HG03520 (cell line): ENCODE measurements around the gene SUPT5H.

Experiments
- ATAC-seq: cut with Tn5 transposase; IDR thresholded peaks from one replicate; pipeline ENCODE4 v1.9.1; 2021; ENCODE audit warnings: mild to moderate bottlenecking, moderate library complexity; ENCODE audit not compliant: unreplicated experiment

The SUPT5H gene

GRCh38 chr19:39409208-39410016 lies 36.0 kb upstream of the SUPT5H start:
- ATAC-seq: no peak

GRCh38 chr19:39410017-39410830 lies 35.2 kb upstream of the SUPT5H start:
- ATAC-seq: peak; percentile 14

DNA sequence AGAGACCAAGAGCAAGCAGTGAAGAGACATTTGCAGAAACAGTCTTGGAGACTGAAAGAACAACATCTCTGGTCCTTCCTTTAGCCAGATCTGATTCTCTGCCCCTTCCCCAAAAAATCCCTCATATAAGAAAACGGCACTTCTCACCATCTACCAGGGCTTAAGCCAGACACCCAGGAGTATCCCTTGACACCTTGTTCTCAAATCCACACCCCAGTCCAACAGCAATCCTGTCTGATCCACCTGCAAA lies 34.6 kb upstream of the SUPT5H start:
- no peak for ATAC-seq

- ATAC-seq: no peak
Observed at GRCh38 chr19:39411081-39411831, 34.1 kb upstream of the SUPT5H start.

- ATAC-seq: peak; percentile 19
Observed at GRCh38 chr19:39411832-39412099, 33.6 kb upstream of the SUPT5H start.

GRCh38 chr19:39412100-39412866 lies 33.1 kb upstream of the SUPT5H start, which contains the start of gene PLEKHG2:
TSS of gene PLEKHG2 (plus strand) at chr19:39412669. CDS start at chr19:39414087, 1,418 bp downstream.
- peak; percentile 51 for ATAC-seq

DNA sequence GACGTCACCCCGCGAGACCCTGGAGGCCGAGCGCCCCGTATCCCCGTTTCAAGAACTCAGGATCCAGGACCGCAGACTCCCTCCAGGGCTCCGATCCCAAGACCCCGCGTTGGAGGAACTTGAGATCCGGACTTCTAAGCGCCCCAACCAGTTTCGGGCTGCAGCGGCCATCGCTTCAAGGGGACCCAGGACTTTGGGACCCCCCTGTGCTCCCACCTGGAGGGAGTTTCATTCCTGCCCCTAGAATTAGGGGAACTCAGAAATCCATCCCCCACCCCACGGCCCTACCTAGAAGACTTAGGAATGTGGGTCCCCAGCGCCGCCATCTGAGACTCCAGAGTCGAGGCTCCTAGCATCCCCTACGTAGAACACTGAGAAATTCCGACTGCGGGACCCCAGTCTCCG lies 32.5 kb upstream of the SUPT5H start:
- ATAC-seq: no peak

- no peak for ATAC-seq
Observed at GRCh38 chr19:39413272-39413910, 32.0 kb upstream of the SUPT5H start.

DNA sequence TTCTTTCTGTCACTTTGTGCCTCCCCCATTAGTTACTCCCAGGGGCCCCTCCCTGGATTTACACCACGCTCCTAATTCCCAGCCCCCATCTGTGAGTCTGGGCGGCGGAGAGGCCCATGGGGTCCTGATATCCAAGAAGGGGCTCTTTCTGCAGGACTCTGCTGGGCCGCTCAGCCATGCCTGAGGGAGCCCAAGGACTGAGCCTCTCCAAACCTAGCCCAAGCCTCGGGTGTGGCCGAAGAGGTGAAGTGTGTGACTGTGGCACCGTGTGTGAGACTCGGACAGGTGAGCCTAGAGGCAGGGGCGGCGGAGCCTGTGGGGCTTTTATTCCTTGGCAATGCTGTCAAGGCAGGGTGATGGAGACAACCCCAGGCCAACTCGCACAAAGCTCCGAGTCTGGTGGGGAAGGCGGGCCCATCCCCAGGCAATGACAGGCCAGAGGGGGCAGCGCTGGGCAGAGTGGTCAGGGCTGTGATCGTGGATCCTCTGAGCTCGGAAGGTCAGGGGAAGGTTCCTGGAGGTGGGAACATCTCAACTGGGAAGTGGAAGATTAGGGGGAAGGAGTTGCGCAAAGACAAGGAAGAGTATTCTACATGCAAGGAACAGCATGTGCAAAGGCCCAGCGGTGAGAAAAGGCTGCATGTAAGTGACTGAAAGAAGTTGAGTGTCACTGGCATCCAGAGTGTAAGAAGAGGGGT lies 31.3 kb upstream of the SUPT5H start:
- no peak for ATAC-seq

GRCh38 chr19:39415111-39416046 lies 30.0 kb upstream of the SUPT5H start:
- no peak for ATAC-seq

DNA sequence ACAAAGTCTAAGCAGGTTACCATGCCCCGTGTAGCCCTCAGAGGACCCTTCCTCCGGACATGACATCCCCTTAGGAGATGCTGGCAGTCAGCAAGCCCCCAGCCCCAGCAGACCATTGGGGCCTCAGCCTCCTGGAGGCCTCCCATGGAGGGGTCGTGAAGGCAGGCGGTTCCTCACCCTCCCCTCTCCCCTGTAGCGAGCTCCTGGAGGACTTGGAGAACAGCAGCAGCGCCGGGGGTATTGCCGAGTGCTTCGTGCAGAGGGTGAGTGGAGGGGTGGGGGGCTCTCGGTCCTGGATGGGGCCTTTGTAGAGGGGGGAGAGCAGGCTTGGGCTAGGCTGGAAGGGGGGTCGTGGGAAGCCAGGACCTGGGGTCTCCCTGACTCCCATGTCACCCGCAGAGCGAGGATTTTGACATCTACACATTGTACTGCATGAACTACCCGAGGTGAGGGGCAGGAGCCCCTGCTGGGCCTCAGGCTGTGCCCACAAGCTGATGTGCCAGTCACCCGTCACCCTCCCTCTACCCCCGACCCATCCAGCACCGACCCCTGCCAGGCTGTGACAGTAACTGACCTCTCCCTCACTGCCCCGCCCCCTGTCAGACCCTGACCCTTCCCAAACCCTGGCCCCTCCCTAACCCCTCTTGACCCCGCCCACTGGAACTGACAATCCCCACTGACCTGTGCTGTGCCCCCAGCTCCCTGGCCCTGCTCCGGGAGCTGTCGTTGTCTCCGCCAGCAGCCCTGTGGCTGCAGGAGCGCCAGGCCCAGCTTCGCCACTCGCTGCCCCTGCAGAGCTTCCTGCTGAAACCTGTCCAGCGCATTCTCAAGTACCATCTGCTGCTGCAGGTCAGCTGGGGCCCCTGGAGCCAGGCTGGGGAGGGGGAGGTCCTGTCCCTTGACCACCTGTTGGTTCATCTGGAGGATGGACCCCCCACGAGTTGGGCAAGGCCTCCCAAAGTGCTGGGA lies 28.9 kb upstream of the SUPT5H start:
- no peak for ATAC-seq

DNA sequence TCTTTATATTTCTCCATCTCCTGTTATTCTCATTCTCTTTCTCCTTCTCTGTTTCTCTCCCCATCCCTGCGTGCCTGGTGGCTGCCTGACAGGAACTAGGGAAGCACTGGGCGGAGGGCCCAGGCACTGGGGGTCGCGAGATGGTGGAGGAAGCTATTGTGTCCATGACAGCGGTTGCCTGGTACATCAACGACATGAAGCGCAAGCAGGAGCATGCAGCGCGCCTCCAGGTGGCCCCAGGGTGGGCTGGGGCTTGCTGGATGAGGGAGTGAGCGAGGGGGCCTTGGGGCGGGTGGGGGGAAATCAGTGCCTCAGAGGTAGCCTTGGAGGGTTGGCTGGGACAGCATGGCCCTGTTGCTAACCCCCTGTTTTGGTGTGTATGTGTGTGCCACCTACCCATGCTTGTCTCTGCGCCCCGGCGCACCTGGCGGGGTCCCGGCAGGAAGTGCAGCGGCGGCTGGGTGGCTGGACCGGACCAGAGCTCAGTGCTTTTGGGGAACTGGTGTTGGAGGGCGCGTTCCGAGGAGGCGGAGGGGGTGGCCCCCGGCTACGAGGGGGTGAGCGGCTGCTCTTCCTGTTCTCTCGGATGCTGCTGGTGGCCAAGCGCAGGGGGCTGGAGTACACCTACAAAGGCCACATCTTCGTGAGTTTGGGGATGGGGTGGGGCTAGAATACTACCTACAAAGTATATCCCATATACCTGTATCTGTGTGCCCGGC lies 27.8 kb upstream of the SUPT5H start:
- ATAC-seq: no peak

DNA sequence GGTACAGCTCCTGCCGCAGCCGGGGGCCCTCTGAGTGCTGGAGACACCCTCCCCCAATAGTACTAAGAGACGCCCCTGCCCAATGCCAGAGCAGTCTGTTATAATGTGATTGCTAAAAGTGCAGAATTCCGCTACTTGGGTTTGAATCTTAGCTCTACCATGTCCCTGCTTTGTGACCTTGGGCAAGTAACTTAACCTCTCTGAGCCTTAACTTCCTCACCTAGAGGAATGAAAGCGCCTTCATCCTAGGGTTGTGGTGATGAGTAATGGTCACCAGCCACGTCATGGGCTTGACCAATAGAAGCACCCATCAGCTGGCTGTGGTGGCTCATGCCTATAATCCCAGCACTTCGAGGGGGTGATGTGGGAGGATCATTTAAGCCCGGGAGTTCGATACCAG lies 26.4 kb upstream of the SUPT5H start:
- no peak for ATAC-seq

DNA sequence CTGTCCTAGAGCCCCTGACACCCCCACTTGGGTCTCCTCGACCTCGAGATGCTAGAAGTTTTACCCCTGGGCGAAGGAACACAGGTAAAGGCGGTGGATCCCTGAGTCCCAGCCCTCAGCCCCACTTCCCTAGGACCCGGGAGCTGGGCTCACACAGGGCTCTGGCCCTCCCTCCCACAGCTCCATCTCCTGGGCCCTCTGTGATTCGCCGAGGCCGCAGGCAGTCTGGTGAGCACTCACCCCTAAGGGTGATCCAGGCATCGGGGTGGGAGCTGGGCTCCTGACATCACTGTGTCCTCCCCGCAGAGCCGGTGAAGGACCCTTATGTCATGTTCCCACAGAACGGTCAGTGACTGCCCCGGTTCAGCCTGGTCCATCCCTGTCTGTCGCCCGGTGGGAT lies 24.6 kb upstream of the SUPT5H start:
- no peak for ATAC-seq

GRCh38 chr19:39422020-39422419 lies 23.4 kb upstream of the SUPT5H start:
- ATAC-seq: no peak

DNA sequence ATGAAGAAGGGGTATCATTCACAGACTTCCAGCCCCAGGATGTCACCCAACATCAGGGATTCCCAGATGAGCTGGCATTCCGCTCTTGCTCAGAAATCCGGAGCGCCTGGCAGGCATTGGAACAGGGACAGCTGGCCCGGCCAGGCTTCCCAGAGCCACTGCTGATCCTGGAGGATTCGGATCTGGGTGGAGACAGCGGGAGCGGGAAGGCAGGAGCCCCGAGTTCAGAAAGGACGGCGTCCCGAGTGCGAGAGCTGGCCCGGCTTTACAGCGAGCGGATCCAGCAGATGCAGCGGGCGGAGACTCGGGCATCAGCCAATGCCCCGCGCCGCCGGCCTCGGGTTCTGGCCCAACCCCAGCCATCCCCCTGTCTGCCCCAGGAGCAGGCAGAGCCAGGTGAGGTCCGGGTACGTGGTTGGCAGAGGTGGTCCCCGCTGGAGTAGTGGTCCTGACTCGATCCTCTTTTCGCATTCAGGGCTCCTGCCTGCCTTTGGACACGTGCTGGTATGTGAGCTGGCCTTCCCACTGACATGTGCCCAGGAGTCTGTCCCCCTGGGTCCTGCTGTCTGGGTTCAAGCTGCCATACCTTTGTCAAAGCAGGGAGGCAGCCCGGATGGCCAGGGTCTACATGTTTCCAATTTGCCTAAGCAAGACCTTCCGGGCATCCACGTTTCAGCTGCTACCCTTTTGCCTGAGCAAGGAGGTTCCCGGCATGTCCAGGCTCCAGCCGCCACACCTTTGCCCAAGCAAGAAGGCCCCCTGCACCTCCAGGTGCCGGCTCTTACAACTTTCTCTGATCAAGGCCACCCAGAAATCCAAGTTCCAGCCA lies 21.9 kb upstream of the SUPT5H start:
- no peak for ATAC-seq
